ES-I3 (cell line): Measurements from ENCODE around the gene TMEM117.
A peak's percentile ranks its signal among the peaks of the same experiment; 100 is the strongest.

Experiments
- H3K36me3 ChIP-seq: 2 replicates; pipeline ENCODE4 v1.6.1; 2013; ENCODE audit warnings: mild to moderate bottlenecking, low read length, control low read depth, moderate library complexity; ENCODE audit not compliant: insufficient read depth
- H3K4me1 ChIP-seq: 2 replicates; pipeline ENCODE4 v1.6.1; 2013; ENCODE audit warnings: mild to moderate bottlenecking, control low read depth, low read length; ENCODE audit not compliant: insufficient read depth
- H3K9ac ChIP-seq: 2 replicates; pipeline ENCODE4 v1.6.1; 2013; ENCODE audit warnings: low read depth, mild to moderate bottlenecking, low read length, moderate library complexity
- H3K9me3 ChIP-seq: 2 replicates; pipeline ENCODE4 v1.6.1; 2013; ENCODE audit warnings: mild to moderate bottlenecking, low read length, moderate library complexity; ENCODE audit not compliant: control insufficient read depth, insufficient read depth

The TMEM117 gene

DNA sequence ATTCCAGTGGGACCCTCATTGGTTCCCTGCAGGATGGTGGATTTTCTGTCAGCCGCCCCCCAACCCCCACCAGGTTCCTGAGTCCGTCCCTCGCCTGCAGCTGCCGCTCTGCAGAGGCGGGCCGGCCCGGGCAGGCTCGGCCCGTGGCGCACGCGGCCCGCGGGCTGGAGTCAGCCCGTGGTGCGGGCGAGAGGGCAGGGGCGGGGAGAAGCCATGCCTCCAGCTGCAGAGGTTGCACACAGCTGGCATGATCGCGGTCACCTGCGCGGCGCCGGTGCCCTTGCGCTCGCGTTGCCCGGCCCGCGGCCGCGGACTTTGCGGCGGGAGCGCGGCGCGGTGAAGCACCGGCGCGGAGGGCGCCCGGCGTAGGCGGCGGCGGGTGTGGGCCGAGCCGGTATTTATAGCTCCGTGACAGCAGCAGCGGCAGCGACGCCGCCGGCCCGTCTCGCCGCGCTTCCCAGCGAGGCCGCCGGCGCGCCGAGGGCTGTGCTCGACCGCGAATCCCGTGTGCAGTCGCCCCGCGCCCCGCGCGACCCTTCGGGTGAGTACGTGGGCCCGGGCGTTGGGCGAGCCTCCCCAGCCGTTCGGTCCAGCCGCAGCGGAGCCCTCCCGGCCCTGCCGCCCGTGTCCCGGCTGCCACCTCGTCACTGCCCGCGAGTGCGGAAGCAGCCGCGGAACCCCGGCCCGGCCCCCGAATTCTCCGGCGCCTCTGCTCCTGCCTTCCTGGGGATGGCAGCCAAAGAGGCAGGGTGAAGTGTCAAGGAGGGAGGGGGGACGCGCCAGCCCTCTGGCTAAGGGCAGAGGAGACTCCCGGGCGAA, at the start of gene TMEM117:
TMEM117 (plus strand) TSS at position 426 of the 819 bp plus-strand sequence.
- peak within 1 kb of the TSS; percentile 88 for H3K9ac ChIP-seq
- no peaks in the 10 kb centered on the region for H3K9me3 ChIP-seq
- H3K4me1 ChIP-seq = no peaks in the 10 kb centered on the region
- no peaks in the 10 kb centered on the region for H3K36me3 ChIP-seq

- H3K9me3 ChIP-seq = no peaks in the 10 kb centered on the region
- H3K4me1 ChIP-seq = no peaks in the 10 kb centered on the region
- no peaks in the 10 kb centered on the region for H3K36me3 ChIP-seq
- no peak overlapping the region for H3K9ac ChIP-seq
These were observed 48.8 kb upstream of the TMEM117 start for GRCh38 chr12:43786899-43787693.

DNA sequence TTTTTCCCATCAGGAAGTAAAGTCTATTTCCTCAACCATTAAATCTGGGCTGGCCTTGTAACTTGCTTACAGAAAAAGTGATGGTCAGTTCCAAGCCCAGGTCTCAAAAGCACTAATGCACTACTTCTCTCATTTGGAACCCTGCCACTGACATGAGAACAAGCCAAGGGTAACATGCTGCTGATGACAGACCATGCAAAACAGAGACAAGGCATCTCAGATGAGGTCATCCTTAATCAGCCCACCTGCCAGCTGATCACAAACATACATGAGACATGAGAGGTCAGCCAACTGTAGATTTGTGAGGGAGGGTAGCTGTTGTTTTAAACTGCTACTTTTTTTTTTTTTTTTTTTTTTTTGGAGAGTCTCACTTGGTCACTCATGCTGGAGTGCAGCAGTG, 45.9 kb upstream of the TMEM117 start:
- H3K4me1 ChIP-seq = no peaks in the 10 kb centered on the region
- H3K36me3 ChIP-seq = no peaks in the 10 kb centered on the region
- no peaks in the 10 kb centered on the region for H3K9me3 ChIP-seq
- no peak overlapping the region for H3K9ac ChIP-seq

DNA sequence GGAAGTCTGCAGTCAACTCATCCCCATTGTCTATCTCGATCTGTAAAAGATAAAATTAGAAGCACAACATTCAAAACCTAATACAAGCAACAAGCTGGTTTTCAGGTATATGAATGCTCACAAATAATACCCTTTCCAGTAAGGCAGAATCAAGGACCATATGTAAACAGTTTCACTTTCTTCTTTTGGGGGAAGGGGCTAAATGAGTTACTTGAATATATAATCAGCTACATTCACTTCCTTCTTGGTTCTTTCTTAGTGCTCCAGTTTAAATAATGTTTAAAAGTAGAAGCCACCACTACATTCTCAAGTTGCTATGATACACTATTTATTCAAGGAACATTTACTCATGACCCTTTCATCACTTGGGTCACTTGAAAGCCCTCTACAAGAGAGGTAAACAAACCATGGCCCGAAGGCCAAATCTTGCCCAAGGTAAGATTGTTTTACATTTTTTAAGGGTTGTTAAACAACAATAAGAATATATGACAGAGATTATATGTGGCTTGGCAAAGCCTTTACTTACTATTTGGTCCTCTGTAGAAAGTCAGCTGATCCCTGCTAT, 40.1 kb upstream of the TMEM117 start:
- H3K9me3 ChIP-seq = no peaks in the 10 kb centered on the region
- H3K4me1 ChIP-seq = no peaks in the 10 kb centered on the region
- peaks cover 8% of the 10 kb centered on the region for H3K36me3 ChIP-seq
- H3K9ac ChIP-seq = no peak overlapping the region

DNA sequence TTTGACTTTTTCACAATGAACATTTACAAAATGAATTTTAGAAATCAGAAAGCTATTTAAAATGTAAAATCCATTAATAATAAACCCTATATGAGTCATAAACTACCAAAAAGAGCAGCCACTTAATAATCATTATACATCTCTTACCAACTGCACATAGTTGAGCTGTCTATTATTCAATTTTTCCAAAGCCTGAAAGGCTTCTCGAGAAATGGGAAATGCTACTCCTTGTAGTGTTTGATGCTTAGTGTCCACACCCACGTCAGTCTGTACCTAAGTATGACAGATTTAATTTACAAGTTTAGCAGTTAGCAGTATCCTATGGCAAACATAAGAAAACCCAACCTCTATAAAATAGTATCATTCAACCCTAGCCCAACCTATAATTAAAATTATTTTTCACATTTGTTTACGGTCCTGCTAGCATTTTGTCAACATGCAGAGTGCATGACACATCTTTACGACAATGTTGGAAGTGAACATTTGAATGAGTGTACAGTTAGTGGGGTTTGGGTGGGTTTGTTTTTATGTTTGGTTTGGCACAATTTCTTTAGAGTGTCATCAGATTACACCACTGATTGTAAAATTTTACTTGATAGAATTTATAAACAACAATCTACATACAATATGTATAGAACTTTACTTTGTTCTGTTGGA, 38.2 kb upstream of the TMEM117 start:
- no peak overlapping the region for H3K9ac ChIP-seq
- H3K9me3 ChIP-seq = no peaks in the 10 kb centered on the region
- peaks cover 8% of the 10 kb centered on the region for H3K36me3 ChIP-seq
- no peaks in the 10 kb centered on the region for H3K4me1 ChIP-seq

GRCh38 chr12:43805149-43805859, 30.6 kb upstream of the TMEM117 start:
- no peaks in the 10 kb centered on the region for H3K4me1 ChIP-seq
- H3K9ac ChIP-seq = peak overlapping the region; percentile 80
- H3K9me3 ChIP-seq = no peaks in the 10 kb centered on the region
- no peaks in the 10 kb centered on the region for H3K36me3 ChIP-seq

- no peaks in the 10 kb centered on the region for H3K9me3 ChIP-seq
- no peaks in the 10 kb centered on the region for H3K4me1 ChIP-seq
- peak within 1 kb of the TSS; percentile 80 for H3K9ac ChIP-seq
- no peaks in the 10 kb centered on the region for H3K36me3 ChIP-seq
These were observed 29.8 kb upstream of the TMEM117 start, which contains the start of gene TWF1 for GRCh38 chr12:43805860-43806736. TWF1 (minus strand) TSS chr12:43806317; CDS start chr12:43806245, 72 bp downstream.

DNA sequence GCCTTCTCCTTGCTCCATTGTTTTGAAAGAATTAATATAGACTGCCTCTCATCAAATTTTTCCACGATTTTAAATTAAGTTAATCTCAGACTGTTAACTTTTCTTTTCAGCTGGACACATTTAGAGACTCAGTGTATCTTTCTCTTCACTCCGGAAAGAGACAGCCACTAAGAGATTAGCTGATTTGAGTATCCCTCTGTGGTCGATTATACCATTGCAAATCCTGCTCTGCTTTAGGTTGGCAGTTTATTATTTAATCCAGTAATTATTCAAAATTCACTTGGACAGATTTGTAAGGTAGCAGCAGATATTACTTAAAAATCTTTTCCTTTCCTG, 29.2 kb upstream of the TMEM117 start:
- peak overlapping the region; percentile 80 for H3K9ac ChIP-seq
- no peaks in the 10 kb centered on the region for H3K36me3 ChIP-seq
- no peaks in the 10 kb centered on the region for H3K9me3 ChIP-seq
- H3K4me1 ChIP-seq = no peaks in the 10 kb centered on the region

- Histone ChIP-seq H3K9me3 (no peaks in the 10 kb centered on the region), H3K9ac (no peak overlapping the region)
These were observed 28.5 kb upstream of the TMEM117 start for GRCh38 chr12:43807386-43807785.

DNA sequence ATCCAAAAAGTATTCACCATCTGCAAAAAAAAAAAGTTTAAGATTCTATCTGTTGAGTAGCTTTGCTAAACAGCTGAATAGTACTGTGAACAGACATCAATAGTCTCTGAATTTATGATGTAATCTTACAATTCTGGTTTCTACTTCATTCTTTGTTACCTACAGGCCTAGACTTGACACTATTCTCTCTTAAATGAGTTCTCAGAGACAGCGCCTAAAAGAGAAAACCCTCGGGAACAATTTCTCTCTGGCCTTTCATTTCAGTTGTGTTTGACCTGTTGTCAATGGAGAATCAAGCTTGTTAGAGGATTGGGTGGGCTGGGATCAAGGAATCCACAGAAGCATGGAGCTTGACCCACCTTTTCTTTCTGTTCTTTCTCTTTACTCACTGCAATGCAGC, 23.8 kb upstream of the TMEM117 start:
- H3K9me3 ChIP-seq = no peaks in the 10 kb centered on the region
- H3K36me3 ChIP-seq = no peaks in the 10 kb centered on the region
- H3K4me1 ChIP-seq = no peaks in the 10 kb centered on the region
- no peak overlapping the region for H3K9ac ChIP-seq

More at GRCh38 chr12:43807386-43807785, 28.5 kb upstream of the TMEM117 start:
- no peaks in the 10 kb centered on the region for H3K36me3 ChIP-seq
- no peaks in the 10 kb centered on the region for H3K4me1 ChIP-seq

DNA sequence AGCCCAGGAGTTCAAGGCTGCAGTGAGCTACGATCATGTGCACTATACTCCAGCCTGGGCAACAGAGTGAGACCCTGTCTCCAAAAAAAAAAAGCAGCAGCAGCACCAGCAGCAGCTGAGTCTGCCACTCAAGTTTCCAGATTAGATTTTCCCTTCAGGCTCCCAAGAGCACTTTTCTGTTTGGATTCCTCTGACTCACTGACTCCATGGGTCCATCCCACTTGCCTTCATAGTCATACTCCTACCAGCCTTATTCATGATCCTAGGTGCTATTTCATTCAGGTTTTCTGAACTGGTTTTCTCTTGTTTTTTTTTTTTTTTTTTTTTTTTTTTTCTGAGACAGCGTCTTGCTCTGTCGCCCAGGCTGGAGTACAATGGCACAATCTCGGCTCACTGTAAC, 23.0 kb upstream of the TMEM117 start:
- Histone ChIP-seq H3K9me3 (no peaks in the 10 kb centered on the region), H3K4me1 (no peaks in the 10 kb centered on the region), H3K36me3 (no peaks in the 10 kb centered on the region), H3K9ac (no peak overlapping the region)

GRCh38 chr12:43815416-43815815, 20.5 kb upstream of the TMEM117 start:
- Histone ChIP-seq H3K36me3 (no peaks in the 10 kb centered on the region), H3K9ac (no peak overlapping the region), H3K9me3 (no peaks in the 10 kb centered on the region), H3K4me1 (no peaks in the 10 kb centered on the region)

GRCh38 chr12:43816168-43816567, 19.7 kb upstream of the TMEM117 start:
- Histone ChIP-seq H3K9me3 (no peaks in the 10 kb centered on the region), H3K4me1 (no peaks in the 10 kb centered on the region), H3K9ac (no peak overlapping the region), H3K36me3 (no peaks in the 10 kb centered on the region)
